KG1 (cell line): ENCODE measurements around the gene H3-3A.

ENCODE experiments used
- DNase-seq: peaks from one replicate; lab custom pipeline; 2025; lab: John Stamatoyannopoulos, UW

H3-3A gene

DNA sequence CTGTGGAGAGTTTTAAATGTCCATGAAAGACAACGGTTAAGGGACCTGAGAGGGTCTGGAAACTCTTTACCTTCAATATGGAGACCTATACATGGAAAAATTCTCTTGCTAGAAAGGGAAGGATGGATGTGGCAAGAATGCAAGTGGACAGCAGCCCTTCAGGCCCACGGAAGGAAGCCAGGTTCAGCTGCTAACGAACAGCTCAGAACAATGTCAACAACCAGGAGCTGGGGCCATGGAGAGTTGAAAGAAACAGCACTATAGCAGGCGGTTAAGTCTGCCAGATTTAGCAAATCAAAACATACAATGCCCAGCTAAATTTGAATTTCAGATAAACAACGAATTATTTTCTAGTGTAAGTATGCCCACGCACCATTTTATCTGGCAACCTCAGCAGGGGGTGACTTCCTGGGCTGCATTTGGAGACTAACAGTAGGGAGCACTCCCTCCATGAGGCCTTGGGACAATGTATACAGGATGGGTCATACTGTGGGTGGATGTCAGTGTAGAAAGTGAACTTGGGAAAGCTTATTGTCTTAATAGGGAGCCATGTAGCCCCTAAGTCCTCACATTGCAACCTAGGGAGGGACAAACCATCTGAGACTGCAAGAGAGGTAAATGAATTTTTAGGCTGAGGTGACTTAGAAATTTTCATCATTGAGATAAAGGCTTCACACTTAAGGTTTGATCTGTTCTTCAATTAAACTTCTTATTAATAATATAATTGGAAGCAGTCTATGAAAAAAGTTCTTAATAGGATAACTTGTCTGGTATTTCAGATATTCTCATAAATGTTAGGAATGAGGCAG is 7.8 kb upstream of the H3-3A start:
- no peak for DNase-seq

- no peak for DNase-seq
Measured at GRCh38 chr1:226059709-226060108, 2.8 kb upstream of the H3-3A start.

GRCh38 chr1:226060427-226060826 is 2.1 kb upstream of the H3-3A start:
- DNase-seq: no peak

DNA sequence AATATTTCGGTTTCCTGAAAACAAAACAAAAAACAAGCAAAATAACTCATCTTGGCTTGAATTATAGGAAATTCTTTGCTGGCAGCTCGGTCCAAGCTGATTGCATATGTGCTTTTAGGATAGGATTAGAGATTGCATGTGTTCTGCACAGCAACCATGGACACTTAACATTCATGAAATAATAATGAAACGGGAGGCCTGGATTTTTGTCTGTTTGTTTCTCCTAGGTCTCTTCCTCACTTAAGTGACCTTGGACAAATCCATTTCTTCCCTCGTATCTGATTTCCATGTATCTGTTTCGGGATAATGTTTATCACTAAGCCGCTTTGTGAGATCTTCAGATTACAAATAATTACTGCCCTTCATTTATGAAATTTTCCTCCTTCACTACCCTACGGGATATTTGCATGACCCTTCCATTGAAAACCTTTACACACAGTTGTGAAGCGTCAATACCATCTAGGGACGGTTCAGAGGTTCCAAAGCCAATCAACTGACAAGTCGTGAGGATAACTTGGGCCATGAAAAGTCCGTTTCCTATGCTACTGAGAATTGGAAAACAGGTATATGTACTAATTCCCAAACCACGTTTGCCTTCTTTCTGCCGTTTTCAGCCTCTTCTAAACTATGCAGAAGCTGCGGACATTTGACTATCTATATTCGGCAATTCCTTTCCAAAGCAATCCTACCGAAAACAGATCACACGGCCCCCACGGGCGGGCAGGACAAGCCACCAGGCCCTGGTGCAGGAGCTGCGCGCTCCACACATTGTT is 1.3 kb upstream of the H3-3A start:
- no peak for DNase-seq

DNA sequence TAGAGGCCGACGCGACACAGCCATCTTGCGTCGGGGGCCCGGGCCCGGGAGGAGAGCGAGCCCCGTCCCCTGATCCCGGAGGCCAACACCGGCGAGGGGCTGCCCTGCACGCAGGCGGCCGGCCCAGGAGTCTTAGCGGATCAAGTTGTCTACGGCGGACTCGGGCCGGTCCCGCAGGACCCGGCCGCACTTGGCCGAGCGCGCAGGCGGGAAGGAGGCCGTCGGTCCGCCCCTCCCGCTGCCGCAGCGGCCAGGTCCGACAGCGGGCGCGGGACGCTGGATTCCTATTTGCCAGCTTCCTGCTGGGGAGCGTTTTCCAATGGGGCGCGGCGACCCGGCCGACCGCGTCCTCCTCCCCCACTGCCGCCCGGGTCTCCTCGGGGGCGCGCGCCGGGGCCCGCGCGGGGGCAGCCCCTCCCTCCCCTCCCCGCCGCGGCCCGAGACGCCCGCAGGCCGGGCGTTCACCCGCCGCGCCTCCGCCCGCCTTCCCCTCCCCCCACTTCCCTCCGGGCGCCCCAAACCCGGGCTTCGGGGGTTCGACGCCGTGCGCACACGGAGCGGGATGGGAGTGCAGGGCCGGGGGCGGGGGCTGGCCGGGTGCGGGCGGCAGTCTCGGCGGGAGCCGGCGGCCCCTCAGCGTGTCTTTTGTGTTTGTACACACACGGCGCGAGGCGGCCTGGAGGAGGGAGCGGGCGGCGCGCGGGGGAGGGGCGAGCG is 517 bp upstream of the H3-3A start:
- peak; percentile 30 for DNase-seq

- no peak for DNase-seq
Measured at GRCh38 chr1:226063224-226063976, 884 bp downstream of the H3-3A start.

DNA sequence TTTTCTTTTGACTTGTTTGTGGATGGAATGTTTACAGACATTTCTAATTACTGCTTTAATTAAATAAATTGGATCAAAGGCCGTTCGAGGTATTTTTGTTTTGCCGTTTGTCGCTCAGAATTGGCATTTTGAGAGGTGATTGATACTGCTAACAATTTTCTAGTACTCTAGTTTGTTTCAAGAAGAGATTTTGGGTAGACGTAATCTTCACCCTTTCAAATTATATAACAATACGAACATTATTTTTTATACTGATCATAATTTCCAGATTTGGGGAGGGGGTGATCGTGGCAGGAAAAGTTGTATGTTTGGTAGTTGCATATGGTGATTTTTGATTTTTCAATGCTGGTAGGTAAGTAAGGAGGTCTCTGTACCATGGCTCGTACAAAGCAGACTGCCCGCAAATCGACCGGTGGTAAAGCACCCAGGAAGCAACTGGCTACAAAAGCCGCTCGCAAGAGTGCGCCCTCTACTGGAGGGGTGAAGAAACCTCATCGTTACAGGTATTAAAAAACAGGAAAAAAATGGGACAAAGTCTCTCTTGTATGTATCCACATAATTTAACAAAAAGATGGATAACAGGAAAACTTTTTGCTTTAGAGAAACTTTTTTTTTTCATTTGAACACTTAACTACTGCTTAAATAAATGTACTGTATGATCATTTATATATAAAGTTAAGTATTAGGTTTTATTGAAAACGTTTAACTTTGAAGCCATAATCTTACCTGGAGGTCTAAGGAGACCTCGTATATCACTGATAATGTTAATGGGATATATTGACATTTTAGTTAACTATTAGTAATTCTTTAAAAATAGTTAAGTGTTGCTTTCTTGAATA is 1.7 kb downstream of the H3-3A start:
- peak; percentile 33 for DNase-seq

DNA sequence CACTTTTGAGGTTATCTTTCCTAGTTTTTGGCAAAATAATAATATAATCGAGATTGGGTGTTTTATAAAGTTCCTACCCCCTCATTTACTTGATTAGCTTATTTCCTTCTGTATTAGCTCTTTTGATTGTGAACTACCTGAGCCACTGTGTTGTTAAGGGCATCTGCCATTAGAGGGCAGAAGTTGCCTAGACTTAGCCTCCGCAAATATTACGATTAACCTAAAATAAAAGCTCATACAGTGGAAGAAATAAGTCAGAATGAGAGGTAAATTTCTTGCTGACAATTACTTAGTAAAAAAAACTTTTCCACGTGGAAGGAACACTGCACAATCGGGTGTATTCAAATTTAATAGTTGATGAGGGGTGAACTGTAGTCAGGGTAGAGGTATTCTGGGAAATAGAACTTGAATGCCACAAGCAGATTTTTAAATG is 2.3 kb downstream of the H3-3A start:
- DNase-seq: peak; percentile 39

DNA sequence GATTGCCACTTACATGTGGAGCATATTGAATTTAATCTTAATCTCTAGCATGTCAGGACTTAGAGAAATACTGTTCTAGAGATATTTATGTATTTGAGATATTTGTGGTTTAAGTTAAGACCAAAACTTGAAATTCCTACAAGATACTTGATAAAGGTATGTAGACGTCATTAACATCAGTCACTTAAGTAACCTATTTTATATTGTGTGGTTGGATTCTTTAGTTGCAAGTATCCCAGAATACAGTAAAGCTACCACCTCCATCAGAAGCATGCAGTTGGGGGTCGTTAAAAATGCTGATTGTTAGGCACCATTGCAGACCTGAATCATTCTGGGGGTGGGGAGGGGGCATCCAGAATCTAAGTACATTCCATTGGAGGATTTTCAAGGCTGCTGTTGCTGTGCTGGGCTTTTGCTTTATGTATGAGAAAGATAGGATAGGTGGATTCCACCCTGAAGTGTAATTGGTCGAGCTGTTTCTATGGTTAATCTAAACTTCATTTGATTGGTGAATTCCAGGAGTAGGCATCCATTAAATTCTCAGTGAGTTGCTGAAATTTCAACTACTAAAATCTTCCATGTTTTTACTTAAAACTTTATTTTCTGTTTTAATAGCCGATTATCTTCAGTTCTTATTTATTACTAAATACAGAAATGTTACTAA is 4.0 kb downstream of the H3-3A start:
- DNase-seq: no peak

GRCh38 chr1:226069811-226070489 is 7.4 kb downstream of the H3-3A start:
- DNase-seq: no peak

DNA sequence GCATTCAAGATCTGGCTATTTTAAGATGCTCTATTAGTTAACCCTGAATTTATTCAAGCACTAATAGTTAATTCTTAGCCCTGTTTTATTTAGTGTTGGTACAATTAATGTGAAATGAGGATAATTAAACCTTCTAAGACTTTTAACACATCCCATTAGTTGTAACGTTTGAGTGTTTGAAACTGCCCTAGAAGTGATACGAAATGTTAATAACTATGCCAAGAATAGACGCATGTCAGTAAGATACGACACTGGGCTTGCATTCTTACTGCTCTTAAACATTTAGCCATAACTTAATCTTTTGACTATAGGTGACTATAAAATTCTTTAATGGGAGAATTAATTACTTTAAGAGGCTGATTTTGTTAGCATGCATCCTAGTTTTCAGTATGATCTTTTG is 9.8 kb downstream of the H3-3A start:
- no peak for DNase-seq

DNA sequence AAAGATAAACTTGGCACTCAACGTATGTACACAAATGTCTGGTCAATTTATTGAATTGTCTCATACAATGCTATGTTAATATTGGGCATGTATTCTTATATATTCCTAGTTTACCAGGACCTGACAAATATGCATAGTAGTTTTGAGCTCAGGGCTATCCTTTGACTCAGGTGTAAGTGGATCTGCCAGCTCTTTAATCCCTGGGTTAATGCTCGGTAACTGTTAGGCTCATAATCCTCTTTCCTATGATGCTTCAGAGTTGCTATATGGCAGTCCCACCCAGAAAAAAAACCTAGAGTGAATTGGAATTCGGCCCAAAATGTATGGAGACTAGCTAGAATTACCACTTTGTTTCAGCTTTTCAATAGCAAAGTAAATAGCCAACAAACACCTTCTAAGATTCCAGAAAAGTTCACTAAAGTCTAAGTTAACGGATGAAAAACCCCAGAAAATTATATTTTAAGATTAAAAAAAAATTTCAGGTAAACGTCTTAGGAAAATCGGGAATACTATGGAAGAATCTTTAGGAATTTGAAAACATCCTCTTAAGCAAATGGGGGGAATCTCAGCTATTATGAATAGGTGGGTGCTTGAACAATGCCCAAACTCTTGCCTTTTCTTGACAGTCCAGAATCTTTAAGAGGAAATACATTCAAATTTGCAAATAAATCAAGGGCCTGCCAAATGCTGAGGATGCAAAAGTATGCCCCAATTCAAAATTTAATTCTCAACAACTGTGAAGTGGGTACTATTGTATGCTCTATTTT is 10.9 kb downstream of the H3-3A start:
- DNase-seq: no peak

- DNase-seq: no peak
Measured at GRCh38 chr1:226074046-226074445, 11.5 kb downstream of the H3-3A start.

- no peak for DNase-seq
Measured at GRCh38 chr1:226076378-226076777, 13.9 kb downstream of the H3-3A start.

GRCh38 chr1:226078374-226078773 is 15.9 kb downstream of the H3-3A start:
- no peak for DNase-seq

GRCh38 chr1:226082587-226082917 is 20.0 kb downstream of the H3-3A start:
- DNase-seq: no peak

- DNase-seq: no peak
Measured at GRCh38 chr1:226082959-226083301, 20.4 kb downstream of the H3-3A start.

DNA sequence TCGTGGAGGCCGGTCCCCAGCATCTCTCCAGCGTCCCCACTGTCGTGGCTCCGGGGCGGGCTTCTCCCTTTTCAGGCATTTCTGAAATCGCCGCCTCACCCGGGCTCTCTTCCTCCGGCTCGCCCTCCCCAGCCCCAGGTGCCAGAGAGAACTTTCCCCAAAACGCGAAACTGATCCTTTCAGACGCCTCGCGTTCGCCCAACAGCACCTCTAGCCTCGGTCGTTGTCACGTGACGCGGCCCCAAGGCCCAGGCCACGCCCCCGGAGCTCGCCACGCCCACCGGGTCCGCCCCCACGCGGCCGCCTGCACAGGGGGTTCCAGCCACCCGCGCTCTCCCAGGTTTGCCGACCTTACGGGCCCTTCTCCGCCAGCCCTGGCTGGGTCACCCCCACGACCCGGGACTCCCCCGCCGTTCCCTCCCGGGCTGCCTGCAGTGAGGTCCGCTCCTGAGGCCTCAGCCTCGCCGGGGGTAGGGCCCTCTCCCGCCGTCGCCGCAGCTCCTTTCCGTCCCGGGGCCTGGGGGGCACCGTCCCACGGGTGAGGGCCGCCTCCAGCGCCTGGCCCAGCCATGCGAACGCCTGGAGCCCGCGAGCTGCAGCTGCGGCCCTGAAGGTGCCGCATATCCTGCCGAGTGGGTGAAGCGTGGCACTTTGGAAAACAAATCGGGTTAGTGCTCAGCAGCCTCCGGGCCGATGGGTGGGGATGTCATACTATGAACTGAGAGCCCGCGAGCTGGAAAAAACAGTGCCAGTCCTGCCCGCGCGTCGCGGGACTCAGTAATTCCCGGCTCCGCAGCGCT is 21.0 kb downstream of the H3-3A start:
- peak; percentile 78 for DNase-seq
